Raji (cell line): ENCODE results near the gene DIAPH2.

Source experiments
- POLR2A ChIP-seq: IDR thresholded peaks from 2 replicates; pipeline ENCODE4 v1.6.1; 2011; ENCODE audit warnings: low read depth, low read length, control low read depth; ENCODE audit not compliant: insufficient read depth

The DIAPH2 gene

DNA sequence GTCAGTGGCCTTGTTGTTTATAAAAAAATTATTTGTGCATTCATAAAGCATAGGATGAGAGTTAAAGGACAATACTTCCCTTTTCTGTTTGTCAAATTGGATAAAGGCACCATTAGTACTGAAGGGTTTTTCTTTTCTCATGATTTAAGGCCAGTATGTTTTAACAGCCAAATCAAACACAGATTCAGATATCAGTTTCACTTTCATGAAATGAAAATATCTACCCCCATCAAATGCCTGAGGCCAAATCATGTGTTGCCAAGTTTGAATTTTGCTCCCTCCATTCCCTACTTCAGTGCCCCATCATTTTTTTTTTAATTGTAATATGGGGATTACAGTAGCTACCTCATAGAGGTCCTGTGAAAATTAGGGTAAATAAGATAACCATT is 944.9 kb downstream of the DIAPH2 start:
- TF ChIP-seq POLR2A = no peak

DNA sequence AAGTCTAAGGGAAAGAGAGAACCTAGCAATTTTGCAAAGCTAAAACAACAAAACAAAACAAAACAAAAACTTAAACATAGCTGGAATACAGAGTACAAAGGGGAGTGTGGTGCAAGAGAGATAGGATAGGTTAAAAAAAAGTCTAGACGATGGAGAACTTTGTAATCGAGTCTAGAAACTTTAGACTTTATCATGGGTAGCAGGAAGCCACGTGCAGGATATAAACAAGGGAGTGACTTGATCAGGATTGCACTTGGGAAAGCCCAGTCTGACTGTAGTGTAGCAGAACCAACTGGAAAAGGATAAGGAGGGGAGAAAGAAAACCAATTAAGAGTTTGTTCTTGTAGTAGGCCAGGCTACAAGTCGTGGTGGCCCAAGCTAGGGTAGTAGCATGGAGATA is 949.2 kb downstream of the DIAPH2 start:
- TF ChIP-seq POLR2A = no peak

DNA sequence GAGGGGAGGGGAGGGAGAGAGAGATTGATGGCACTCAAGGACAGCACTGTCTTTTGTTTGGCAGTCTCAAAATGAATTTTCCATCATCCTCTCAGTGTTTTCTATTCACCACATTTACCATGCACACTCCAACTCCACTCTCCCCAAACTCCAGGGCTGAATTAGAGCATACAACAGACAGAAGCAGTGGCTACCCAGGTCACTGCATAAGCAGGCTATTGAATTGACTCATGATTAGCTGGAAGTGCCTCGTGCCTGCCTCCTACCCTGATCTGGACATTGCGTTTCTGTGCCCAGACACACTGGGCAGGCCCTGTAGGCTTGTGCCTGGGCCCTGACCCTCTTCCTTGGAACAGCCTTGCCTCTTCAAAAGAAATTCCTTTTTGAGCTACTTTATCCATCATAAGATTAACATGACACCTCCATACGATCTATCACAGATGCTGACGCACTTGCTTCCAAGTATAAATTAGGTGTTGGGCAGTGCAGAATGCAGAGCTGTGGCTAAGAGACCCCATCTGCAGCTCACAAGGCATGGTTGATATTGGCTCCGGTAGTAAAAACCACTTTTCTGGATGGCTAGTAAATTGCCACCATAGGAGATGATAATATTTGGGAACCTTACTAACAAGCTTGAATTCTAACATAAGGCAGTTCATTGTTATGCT is 952.0 kb downstream of the DIAPH2 start:
- no peak for TF ChIP-seq POLR2A

- no peak for TF ChIP-seq POLR2A
Observed at GRCh38 chrX:97637289-97637688, 952.6 kb downstream of the DIAPH2 start.

GRCh38 chrX:97638621-97639020 is 954.0 kb downstream of the DIAPH2 start:
- no peak for TF ChIP-seq POLR2A

GRCh38 chrX:97639526-97639925 is 954.9 kb downstream of the DIAPH2 start:
- no peak for TF ChIP-seq POLR2A
